HG03442 (cell line): ENCODE measurements around the gene GLIS1.

Experiments
- ATAC-seq: cut with Tn5 transposase; IDR thresholded peaks from one replicate; pipeline ENCODE4 v1.9.1; 2021; ENCODE audit warnings: mild to moderate bottlenecking, moderate library complexity; ENCODE audit not compliant: unreplicated experiment

Gene GLIS1

DNA sequence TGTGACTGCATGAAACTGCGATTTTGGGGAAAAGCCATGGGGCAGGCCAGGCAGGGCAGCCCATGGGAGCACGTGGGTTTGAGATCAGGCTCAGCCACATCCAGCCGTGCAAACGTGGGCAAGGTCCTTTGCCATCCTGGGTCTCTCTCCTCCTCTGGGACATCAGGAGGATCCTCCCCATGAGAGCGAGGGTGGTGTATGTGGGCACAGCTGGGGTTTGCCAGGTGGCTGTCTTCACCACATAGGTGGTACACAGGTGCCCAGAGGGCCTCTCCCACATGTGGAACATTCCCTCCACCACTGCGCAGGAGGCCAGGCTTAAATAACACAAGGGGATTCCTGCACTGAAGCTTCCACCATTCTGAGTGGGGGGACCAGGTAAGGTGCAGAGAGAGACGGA is 143.1 kb downstream of the GLIS1 start:
- ATAC-seq: no peak

DNA sequence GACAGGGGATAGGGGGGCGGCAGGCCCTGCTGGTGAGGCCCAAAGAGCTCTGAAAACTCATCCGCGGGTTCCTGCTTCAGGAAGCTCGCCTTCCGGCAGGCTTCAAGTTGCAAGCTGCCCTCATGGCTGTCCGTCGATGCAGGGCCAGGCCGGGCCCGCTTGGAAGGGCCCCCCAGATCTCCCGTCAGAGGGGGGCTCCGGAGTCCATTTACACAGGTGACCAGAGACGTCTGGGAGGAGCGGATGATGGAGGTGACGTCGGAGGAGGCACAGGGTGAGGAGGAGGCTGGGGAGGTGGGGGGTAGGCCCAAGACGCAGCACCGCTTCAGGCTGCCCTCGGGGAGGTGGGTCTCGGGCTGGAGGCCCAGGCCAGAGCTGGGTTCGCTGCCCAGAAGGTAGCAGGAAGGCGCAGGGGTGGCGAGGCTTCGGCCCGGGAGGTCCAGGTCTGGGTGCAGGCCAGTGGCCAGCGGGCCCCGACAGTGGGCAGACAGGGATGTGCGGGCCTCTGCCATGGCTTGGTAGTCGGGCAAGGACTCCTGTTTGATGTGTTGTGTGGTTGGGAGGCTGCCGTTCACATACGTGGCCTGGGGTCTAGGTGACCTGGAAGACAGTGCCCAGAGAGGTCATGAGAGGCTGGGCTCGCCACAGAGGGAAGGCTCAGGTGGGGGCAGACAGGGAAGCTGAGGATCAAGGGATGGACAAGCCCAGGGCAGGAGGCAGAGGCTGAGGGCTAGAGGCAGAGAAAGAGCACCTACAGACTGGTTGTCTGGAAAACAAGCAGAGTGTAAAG is 144.4 kb downstream of the GLIS1 start:
- no peak for ATAC-seq

DNA sequence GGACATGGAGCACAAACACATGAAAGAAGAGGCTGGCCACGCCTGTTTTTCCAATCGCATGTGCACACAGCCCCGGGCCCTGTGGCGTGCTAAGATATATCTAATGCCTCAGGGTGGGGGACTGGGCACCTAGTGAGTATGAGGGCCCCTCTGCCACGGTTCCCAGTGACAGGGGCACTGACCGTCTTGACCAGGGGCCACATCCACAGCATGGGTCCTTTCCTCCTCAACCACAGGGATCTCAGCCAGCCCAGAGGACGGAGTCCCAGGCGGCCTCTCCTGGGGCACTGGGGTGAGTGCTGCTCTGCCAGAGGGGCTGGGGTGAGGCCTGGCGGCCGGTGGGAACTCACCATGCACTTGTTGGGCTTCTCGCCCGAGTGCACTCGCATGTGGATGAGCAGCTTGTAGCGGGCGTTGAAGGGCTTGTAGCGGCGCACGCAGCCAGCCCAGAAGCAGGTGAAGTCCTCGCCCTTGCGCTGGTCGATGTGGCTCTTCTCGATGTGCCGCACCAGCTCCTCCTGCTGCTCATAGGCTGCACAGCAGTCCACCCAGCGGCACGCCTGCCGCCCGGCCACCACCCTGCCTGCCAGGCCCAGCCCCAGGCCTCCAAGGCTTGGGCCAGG is 145.1 kb downstream of the GLIS1 start:
- no peak for ATAC-seq

DNA sequence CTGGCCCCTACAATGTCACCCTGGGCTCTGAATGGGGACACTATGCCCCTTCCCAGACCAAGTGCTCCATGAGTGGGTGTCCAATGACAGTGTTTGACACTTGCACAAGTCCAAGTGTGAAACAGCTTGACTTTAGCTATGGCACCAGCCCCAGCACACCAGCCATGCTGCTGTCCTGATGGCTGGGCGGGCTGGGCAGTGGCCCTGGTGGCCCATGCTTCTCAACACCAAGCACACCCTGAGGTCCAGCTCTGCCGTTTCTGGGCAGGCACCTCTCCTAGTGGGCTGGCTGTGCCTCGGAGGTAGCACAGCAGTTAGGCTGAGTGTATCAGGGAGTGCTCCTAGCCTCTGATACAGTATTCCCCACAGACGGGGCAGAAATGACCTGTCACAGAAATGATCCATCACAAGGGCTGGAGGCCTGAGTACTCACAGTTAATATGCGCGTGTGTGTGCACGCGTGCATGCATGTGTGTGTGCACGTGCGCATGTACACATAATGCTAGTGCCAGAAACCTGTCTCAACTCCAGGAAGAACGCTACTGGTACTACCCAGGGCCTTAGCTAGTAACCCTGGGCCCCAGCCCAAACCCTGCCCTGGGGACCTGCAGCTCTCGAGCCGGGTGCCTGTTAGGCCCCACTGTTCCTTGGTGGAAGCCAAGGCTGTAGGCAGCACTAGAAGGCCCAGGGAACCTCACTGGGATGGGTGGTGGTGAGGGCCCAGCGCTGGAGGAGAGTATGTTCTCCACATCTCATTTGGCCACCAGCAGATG is 145.8 kb downstream of the GLIS1 start:
- ATAC-seq: no peak

DNA sequence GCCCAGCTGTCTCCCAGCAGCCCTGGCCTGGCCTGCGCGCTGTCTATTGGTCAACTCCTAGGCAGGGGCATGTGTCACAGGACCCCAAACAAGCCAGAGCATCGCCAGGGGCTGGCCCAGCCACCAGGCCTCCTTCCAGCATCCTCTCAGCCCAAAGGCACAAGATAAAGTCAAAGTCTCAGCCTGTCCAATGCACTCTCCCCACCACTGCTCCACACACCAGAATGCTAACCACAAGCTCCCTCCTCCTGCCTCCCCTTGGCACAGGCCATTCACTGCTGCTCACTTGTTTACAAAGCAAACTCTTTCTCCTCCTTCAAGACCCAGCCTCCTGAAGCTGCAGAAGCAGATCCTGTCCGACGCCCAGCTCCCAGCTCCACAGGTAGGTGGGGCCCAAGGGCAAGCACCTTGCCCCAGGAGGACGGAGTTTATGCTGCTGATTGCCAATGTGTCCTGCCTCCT is 146.4 kb downstream of the GLIS1 start:
- ATAC-seq: no peak

DNA sequence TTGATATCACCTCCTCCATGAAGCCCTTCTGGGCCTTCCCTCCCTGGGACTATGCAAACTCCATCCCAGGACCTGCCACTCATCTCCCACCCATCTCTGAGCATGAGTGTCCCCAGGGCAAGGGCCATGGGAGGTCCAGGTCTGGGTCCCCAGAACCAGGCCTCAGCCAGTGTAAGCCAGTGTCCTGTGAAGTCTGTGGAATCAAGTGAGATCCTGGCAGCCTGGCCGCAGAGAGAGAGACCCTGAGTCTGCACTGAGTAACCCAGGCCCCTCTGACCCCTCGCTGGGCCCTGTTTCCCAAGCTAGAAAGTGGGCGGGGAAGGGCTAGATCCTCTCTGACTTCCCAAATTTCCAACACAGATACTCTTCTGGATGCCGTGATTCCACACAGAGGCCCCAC is 147.0 kb downstream of the GLIS1 start:
- no peak for ATAC-seq

DNA sequence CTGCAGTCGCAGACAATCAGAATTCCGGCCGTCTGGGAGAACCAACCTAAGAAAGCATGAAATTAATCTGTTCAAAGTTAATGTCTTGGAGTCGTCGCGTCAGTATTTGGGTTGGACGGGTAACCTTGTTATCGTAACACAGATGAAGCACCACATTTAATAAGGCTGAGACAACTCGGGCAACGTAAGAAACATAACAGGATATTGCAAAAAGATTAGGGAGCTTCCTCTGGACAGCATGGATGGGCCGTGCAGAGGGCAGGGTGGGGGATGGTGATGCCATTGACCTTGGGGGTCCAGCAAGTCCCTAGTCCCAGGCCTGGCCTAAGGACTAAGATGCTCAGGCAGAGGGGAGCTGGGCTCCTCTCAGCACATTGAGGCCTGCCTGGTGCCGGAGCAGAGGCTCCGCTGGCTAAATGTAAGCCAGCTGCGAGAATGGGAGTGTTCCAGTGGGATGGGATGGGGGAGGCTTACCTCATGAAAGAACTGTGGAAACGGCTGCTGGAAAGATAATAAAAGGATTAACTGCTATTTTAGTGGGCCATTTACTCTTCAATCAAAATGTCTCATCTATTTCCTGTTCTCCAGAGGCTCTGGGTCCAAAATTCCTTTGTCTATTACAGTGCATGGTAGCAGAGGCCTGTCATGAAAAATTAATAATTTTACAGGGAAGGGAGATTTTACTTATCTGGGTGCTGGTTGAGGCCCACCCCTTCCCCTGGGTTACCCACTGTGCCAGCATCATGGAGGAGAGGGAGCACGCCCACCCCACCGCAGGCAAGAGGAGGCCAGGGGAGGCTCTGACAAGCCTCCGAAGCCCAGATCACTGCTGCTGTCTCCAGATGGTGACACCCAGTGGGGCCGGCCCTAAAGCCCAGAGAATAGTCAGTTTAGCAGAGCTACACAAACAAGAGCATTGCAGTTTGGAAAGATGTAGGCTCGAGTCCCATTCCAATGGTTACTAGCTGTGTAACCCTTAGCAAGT is 148.1 kb downstream of the GLIS1 start:
- ATAC-seq: no peak

DNA sequence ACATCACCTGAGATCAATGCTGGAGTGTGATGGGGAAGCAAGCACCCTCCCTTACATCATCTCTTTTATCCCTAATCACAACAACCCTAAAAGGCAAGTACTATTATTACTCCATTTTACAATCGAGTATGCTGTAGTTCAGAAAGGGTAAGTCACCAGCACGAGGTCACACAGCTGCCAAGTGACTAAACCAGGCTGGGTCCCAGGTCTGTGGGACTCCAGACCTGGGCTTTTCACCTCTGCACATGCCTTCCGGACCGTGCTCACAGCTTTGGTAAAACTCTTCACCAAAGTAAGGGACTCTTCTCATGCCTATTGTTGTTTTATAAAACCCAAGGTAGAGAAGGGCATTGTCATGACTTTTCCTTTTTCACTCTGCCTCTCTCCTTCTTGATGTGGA is 148.9 kb downstream of the GLIS1 start:
- ATAC-seq: no peak

DNA sequence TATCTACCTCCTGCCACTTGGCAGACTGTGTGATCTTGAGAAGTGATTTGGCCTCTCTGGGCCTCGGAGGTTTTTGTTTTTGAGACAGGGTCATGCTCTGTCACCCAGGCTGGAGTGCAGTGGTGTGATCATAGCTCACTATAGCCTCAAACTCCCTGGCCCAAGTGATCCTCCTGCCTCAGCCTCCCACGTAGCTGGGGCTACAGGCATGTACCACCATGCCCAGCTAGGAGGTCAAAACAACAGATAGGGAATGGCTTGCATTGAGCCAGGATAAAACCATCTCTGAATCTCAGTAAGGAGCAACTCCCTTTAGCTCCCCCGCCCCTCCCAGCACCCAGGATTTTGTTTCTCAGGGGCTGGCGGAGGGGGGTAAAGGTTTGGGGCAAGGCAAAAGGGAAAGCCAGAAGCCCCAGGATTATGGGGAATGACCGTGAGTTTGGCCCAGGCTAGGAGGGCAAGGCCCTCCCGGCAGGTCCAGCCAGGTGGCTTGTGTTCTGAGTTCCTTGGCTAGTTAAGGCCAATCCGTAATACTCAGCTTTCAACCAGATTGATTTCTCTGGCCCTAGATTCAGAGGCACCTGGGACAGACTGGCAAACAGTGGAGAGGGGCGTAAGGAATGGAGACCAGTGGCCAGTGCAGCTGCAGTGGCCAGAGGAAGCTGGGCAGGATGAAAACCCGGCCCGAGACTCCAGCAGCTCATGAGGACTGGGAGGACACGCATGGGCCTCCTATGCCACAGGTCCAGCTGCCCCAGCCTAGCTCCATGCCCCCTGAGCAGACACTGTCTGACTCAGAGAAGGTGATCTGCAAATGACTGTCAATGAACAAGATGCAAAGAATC is 149.7 kb downstream of the GLIS1 start:
- no peak for ATAC-seq

DNA sequence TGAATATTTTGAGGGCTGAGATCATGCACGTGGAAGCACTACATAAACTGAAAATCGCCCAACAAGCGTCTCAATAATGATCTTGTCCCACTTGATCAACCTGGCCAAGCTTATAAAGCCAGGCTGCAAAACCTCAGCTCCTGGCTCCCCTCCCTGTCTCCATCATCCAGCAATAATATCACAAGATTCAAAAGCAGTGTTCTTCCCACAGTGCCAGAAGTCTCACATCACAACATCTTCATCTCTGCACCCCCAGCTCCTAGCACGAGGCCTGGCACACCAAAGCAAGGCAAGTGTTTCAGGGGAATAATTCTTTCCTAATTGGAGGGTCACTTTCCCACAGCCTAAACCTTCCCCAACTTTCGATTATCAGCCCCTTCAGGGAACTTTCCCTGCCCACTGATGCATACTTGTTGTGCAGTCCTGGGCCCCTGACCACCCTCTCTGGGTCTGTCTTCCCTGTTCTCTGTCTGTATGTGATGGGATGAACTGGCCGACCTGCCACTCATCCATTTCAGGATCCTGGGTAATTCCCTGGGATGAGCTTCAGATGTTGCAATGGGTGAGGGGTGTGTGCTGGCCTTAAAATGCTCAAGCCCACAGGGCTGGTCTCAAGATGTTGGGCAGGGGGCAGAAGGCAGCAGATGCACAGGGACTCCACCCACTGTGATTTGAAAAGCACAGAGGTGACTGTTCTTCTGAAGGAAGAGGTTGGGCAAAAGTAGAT is 150.7 kb downstream of the GLIS1 start:
- ATAC-seq: no peak

DNA sequence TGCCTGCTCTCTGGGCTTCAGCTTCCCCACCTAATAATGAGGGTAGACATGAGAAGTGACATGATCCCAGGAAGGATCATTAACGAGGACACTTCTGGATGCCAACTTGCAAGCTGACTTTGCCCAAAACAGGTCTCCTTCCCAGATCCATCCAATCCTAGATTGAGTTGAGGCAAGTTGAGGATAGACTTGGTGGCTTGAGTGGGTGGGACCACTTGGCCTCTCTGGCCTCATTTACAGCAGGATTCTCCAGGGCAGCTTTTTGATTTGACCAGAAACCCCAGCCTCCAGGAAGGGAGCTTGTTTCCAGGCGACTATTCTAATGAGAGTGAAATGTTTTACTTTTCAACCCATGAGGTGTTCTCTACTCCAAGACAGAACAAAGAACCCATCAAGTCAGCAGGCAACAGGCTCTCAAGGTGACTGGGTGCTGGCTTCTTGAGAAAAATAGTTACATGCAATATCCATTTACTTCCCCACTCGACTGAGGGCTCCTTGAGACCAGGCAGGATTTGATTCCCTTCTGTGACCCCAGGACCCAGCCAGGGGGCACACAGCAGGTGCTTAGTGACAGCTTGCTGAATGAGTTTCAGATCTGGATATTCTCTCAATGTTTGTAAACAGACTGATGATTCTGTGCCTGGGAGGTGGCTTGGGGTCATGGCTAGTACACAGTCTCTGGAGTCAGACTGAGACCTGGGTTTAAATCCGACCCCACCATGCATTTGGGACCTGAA is 151.5 kb downstream of the GLIS1 start:
- no peak for ATAC-seq

DNA sequence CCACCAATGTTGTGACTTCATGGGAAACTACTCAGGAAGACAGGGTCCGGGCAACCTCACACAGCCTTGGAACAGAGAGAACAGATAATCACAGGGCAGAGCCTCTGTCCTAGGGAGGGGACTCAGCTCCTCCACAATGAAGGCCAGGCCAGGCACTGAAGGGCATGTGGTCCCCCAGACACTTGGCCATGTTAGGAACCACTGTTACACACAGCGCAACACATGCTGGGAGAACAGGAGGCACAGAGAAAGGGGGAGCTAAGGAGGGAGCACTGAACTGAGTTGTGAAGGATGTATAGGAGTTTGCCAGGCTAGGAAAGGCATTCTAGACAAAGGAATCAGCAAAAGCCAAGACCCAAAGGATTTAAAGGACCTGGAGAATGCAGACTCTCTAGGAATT is 152.2 kb downstream of the GLIS1 start:
- ATAC-seq: no peak

DNA sequence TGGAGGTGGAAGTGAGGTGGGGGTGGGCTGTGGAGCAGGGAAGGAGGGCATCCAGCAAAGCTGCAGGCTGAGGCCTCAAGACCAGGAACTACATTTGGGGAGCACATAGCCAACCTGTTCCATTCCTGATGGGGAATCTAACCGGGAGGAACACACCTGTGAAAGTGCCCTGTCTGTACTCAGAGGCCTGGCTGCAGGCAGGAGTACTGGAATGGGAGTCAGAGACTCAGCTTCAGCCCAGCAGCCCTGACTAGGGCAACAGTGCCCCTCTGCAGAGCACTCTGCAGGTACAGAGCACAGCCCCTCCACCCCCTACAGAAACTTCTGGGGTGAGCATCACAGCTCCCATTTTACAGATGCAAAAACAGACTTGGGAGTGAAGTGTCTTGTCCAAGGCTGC is 153.4 kb downstream of the GLIS1 start:
- no peak for ATAC-seq

DNA sequence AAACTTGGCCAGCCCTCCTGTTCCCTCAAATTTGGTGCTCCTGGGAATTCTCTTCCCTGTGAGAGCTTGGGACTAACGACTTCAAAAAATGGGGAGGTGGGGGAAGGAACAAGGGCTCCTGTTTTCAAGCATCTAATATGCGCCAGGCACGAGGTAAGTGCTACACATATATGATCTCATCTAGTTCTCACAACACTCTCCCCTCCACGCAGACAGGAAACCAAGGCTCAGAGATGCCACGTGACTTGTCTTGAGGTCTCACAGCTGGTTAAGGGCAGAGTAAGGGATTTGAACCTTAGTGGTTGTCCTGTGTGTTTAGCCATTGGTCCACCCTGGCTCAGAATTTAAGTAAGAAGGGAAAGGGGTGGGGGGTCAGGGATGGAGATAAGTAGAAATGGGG is 153.8 kb downstream of the GLIS1 start:
- no peak for ATAC-seq

DNA sequence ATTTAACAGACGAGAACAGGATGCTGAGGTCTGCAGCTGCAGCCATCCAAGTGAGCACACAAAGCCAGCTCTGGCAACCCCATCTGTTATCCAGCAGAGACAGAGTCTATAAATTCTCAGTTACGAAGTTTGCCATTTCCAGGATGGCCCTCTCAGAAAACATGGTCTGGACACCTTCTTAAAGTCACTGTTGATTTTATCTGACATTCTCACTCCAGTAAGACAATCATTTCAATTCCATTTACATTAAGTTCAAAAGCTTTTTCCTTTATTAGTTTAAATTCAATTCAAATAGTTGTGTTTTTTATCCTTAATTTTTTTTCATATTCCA is 154.2 kb downstream of the GLIS1 start:
- no peak for ATAC-seq

DNA sequence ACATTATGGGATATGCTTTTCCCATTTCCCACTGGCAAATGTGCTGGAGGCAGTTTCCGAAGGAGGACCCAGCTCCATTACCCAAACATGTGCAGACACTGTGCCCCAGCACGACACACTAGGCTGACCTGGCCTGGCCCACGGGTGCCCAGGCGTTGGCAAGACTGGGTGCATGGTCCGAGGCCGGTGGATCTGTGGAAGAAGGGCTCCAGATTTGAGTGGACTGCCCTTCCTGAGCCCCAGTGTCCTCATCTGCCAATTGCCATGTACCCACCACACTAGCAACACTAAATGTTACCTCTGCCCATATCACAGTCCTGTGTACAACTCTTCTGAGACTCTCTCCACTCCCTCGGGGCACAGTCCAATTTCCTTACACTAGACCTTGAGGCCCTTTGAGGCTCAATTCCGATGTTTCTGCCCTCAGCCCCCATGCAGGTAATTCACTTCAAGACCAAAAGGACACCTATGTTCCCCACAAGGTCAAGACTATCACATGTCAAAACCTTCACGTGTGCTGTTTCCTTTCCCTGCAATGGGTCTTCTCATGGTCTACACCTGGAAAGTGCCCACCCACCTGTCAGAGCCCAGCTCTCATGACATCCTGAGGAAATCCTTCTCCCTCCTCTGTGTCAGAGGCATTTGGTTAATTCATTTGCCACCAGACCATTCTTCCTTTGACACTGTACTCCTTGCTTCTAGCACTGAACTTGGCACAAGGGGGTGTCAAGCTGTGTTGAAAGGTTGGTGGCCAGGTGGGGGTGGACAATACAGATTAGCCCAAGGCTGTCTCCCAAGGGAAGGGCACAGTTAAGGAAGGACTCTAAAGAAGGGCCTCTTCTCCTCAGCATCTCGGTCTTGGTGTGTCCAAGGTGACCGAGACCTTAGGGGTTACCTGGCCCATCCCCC is 154.8 kb downstream of the GLIS1 start:
- ATAC-seq: no peak

DNA sequence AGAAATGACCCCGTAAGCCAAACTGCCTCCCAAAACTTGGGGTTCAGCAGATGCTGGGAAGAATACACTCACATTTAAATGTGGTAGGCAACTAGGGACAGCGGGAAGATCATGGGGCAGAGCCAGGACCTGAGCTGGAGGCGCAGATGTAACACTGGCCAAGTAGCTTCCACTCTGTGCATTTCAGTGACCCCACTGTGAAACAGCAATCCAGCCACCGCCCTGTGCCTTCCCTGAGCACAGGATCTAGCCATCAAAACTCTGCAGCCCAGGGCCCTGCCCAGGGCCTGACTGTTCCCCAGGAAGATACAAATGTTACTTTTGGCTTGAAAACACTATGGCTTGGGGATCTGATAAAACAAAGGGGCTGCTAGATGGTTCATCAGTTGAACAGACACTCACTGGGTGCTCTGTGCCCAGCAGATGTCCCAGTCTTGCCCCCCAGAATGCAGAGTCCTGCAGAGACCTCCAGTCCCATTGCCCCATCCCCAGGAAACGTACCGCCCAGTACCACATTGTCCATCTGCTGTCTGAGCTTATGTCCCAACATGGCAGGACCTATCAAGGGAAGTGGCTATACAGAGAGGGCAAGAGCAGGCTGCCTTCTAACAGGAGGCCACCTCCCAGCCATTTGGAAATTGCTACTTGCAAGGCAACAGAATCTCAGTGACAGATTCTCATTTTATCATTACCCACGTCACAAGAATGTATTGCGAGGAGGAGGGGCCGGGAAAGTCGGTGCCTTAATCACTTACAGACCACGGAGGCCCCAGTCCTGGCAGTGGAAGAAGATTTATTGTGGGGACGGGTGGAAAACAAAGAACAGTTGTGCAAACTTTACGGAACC is 155.7 kb downstream of the GLIS1 start:
- no peak for ATAC-seq
